MG63 (cell line): ENCODE data around the gene KCNH1. TPM values are rescaled to one million over a fixed set of nuclear protein-coding genes. Genes with fewer than 3 reads are reported as not detected.

ENCODE experiments used
- DNase-seq: peaks from one replicate; pipeline ENCODE4 v3.0.0-alpha.2; 2020
- H3K27me3 ChIP-seq: fragments of 250-450 bp; sonication (Bioruptor Pico); 2 replicates; pipeline ENCODE4 v1.5.1; 2020; ENCODE audit warnings: mild to moderate bottlenecking, moderate library complexity
- H3K36me3 ChIP-seq: fragments of 250-450 bp; sonication (Bioruptor Pico); 2 replicates; pipeline ENCODE4 v1.5.1; 2020; ENCODE audit warnings: mild to moderate bottlenecking, moderate library complexity
- H3K4me3 ChIP-seq: fragments of 250-450 bp; sonication (Bioruptor Pico); 2 replicates; pipeline ENCODE4 v1.5.1; 2020; ENCODE audit warnings: mild to moderate bottlenecking, moderate library complexity
- H3K9me3 ChIP-seq: fragments of 250-450 bp; sonication (Bioruptor Pico); 2 replicates; pipeline ENCODE4 v1.5.1; 2020; ENCODE audit warnings: mild to moderate bottlenecking, moderate library complexity
- total RNA-seq: library from RNA; depleted of rRNA; stranded (reverse); fragments of >200 nt; shearing (Covaris generic); gene quantifications from 2 replicates; pipeline ENCODE4 v1.2.3, GENCODE V29; 2014; ENCODE audit warnings: low replicate concordance

KCNH1 gene
- total RNA-seq, 1 experiment from 2014 or later = not detected

DNA sequence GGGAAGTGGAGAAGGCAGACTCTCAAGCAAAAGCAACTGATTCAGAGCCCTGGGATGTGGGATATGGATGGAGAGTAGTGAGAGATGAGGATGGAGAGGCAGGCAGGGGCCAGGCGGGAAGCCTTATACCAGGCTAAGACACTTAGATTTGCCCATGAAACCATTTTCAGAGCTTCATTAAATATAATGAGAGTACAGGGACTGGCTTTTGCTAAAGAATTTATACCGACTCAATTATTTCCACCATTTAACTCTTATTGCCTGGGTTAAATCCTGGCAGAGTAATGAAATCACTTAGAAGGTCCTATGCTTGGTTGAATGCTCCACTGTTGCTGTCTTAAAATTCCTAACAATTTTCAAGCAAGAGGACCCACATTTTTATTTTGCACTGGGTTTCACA, 311.7 kb downstream of the KCNH1 start:
- H3K36me3 ChIP-seq = no peaks in the 10 kb centered on the region
- no peak for DNase-seq
- H3K4me3 ChIP-seq = no peak overlapping the region
- no peaks in the 10 kb centered on the region for H3K9me3 ChIP-seq
- H3K27me3 ChIP-seq = no peaks in the 10 kb centered on the region

DNA sequence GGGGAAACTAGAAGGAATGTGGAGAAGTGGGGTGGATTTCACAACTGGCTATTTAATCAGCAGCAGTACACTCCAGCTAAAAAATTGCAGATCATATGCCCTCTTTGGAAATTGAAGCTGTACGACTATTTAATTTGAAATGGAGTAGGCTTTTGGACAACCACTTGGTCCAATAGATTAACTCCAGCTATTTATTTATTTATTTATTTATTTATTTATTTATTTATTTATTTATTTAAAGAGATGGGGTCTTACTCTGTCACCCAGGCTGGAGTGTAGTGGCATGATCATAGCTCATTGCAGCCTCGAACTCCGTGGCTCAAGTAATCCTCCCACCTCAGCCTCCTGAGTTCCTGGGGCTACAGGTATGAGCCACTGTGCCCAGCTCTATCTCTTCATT, 312.3 kb downstream of the KCNH1 start:
- Histone ChIP-seq H3K36me3 (no peaks in the 10 kb centered on the region), H3K4me3 (no peak overlapping the region), H3K9me3 (no peaks in the 10 kb centered on the region), H3K27me3 (no peaks in the 10 kb centered on the region)
- DNase-seq = no peak

DNA sequence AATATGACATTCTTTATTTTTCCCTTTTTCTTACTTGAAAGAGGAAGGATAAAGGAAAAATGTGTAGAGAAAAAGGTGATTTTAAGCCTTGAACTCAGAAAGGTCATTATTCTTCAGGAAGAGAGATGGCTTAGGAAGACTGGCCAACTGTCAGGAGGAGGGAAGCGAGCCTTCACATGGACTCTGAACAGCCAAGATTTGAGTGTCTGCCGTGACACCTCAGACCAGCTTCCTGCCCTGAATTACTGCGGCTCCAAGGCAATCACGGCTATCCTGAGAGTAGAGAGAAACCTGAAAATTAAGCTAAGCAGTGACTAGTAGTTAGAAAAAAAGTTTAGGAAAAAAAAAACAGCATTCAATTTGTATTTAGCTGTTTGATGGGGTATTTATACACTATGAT, 314.7 kb downstream of the KCNH1 start:
- no peaks in the 10 kb centered on the region for H3K9me3 ChIP-seq
- no peak overlapping the region for H3K4me3 ChIP-seq
- DNase-seq = no peak
- H3K36me3 ChIP-seq = no peaks in the 10 kb centered on the region
- H3K27me3 ChIP-seq = no peaks in the 10 kb centered on the region

DNA sequence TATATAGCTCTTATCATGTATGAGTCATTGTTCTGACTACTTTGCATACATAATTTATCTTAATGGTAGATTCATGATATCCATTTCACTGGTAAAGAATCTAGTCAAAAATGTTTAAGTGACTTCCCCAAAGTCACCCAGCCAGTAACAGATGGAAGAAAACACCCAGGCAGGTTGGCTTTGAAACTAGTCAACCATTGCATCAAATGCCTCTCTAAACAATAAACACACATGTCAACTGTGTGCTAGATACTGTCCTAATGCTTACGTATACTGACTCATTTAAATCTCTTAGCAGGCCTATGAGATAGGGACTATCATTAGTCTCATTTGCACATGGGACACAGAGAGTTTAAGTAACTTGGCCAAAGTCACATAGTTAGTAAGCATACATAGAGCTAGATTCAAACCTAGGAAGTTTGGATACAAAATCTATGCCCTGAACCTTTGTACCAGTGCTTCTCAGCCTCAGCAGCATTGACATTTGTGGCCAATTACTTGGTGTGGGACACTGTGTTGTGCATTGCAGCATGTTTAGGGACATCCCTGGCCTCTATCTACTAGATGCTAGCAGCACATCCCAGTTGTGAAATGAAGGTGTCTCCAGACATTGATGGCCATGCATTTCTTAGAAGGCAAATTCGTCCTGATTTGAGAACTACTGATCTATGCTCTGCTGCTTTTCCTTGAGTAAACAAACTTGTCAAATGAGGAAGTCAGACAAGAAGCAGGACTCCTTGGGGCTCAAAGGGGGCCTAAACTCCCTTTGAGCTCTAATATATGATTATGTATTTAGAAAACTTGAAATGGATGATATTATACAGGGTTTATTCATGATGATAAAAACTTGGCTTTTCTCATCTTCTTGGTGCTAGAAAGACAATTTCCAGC, 316.3 kb downstream of the KCNH1 start:
- H3K36me3 ChIP-seq = no peaks in the 10 kb centered on the region
- H3K9me3 ChIP-seq = no peaks in the 10 kb centered on the region
- no peak for DNase-seq
- H3K4me3 ChIP-seq = no peak overlapping the region
- H3K27me3 ChIP-seq = no peaks in the 10 kb centered on the region

DNA sequence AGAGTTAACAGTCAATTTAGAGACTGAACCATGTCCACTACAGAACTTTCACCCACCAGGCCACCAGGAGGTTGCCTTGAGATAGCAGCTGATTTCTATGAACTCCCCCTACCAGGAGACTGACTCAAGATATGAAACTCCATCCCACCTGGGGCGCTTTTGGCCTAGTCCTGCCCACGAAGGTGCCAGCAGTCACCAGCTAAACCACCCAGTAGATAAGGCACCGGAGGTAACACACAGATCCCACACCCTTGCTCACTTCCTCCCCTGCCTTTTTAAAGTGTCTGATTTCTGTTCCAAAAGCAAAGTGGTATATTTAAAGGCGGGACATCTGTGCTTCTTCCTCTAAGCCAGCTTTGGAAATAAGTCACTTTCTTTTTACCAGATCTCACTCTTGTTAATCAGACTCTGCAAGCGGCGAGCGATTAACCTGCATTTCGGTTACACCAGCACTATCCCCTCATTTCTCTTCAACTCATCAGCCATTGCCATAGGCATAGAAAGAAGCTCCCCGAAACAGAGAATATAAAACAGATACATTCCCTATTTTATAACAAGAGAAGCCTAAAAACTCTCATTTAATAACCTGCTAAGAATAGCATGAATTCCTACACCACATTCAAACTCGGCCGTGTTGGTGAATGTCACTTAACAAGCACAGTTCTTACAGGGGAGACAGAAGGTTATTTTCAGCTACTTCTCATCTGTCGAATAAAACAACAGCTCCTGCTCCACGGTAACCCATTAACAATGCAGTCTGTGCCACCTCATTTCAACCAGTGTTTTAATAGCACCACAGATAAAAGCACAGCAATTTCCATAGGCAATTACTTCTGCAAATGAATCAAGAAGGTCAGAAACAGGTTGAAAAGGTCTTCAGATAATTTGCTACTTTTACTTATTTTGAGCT, 318.1 kb downstream of the KCNH1 start:
- no peak for DNase-seq
- no peaks in the 10 kb centered on the region for H3K27me3 ChIP-seq
- H3K4me3 ChIP-seq = no peak overlapping the region
- no peaks in the 10 kb centered on the region for H3K9me3 ChIP-seq
- H3K36me3 ChIP-seq = no peaks in the 10 kb centered on the region

DNA sequence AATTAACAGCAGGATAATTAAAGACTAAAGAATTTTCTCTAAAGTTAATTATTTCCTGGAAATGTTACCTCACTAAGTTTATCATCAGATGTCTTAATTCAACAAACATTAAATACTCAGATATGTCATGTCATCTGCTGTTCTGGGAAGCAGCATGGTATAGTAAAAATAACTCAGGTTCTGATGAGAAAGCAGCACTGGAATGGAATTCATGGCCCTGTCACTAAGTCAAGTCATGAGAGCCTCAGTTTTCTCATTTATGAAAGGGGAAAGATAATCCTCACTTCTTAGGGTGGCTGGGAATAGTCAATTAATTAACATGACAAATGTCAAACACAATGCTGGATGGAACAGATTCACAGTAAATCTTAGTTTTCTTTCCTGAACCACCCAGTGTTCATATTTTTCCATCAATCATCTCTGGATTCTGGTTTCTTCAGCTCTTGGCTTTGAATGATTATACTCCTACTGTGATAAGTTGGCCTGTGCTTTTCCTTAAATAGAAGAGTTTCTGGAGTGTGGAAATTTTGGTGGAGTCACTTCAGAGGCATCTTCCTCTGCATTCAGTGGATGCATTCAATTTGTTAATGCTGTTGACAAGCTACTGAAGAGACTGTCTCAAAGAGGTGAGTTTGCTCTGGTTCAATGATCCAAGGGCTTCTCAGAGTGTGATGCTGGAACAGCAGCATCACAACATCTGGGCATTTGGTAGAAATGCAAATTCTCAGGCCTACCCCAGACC, 319.4 kb downstream of the KCNH1 start:
- no peak overlapping the region for H3K4me3 ChIP-seq
- DNase-seq = no peak
- H3K36me3 ChIP-seq = no peaks in the 10 kb centered on the region
- no peaks in the 10 kb centered on the region for H3K9me3 ChIP-seq
- no peaks in the 10 kb centered on the region for H3K27me3 ChIP-seq

DNA sequence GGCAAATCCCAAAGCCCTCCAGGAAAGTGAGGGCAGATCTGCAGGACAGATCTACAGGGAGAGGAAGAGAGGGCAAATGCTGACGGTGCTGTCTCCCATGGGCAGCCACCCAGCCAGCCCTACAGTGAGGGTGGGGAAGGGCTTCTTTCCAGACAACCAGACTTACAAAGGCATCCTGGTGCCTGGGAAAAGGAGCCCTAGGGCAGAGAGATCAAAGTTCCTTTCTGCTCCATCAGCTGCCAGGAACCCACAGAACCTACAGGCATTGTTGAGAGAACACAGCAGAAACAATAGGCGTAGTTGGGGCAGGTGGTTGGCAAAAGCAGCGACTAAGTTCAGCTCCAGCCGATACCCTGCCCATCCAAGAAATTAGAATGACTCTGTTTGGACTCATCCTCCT, 332.4 kb downstream of the KCNH1 start:
- no peaks in the 10 kb centered on the region for H3K36me3 ChIP-seq
- DNase-seq = no peak
- H3K9me3 ChIP-seq = no peaks in the 10 kb centered on the region
- no peak overlapping the region for H3K4me3 ChIP-seq
- H3K27me3 ChIP-seq = peaks cover 4% of the 10 kb centered on the region; the same call in 1 of the 2 replicates

DNA sequence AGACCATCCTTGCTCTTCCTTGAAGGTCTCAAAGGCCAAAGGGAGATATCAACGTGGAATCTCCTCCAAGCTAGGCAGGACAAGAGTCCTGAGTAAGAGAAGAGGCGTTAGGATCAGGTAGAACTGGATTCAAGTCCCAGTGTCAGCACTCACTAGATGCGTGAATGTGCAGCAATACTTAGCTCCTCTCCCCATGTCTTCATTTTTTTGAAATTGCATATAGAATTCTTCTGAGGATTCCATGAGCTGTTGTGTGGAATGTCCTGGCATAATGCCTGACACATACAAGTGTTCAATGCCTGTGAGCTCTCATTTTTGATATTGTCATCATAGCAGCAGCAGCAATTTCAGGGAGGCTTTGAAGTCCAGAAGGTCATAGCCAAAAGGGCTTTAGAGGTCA, 333.2 kb downstream of the KCNH1 start:
- DNase-seq = no peak
- Histone ChIP-seq H3K27me3 (no peaks in the 10 kb centered on the region; the same call in 1 of the 2 replicates), H3K9me3 (no peaks in the 10 kb centered on the region), H3K36me3 (no peaks in the 10 kb centered on the region), H3K4me3 (no peak overlapping the region)

DNA sequence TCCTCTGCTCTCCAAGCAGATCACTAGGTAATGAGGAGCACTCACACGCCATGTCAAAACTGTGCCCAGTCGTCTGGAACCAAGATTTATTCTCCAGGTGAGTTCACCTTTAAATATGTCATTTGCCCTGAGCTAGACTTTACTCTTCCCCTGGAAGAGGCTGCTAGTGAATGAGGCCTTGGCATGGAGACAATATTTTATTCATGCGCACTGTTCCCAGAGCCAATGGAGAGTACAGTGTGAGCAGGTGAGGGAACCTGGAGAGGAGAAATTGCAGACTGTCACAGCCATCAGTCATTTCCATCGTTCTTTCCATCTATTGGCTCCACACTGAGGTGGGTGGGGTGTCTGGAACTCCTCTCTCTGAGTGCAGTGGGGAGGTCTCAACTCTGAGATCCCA, 333.6 kb downstream of the KCNH1 start:
- no peaks in the 10 kb centered on the region for H3K9me3 ChIP-seq

DNA sequence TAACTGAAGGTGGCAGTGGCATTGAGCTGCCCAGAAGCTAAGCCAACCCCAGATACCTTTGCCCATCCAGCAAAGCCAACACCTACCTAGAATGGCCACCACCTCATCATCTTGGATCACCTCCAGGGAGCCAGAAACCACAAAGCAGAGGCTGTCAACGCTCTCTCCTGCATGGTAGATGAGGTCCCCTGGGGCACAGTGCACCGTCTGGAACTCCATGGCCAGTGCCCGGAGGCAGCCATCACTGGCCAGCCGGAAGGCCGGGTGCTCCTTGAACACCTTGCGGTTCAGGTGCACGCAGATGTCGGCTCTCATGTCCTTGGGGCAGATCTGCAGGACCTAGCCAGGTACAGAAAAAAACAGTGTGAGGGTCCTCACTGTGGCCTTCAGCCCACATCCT, 336.5 kb downstream of the KCNH1 start:
- DNase-seq = no peak

More for the DNA sequence above, 333.6 kb downstream of the KCNH1 start:
- Histone ChIP-seq H3K4me3 (no peak overlapping the region), H3K36me3 (no peaks in the 10 kb centered on the region), H3K27me3 (no peaks in the 10 kb centered on the region)
- DNase-seq = no peak

DNA sequence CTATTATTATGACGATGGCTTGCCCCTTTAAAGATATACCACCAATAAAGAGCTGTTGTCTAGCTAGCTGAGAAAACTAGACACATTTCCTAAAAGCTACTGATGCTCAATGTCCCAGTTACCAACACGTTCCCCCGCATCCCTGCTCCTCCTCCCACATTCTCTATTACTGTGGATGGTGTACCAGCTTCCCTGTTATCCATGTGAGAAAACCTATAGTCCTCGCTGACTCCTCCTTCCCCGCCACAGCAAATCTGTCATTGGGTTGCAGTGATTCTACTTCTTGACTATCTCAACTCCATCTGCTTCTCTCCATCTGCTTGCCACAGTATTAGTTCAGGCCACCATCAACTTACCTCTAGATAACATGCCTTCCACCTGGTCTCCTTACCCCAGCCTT, 337.5 kb downstream of the KCNH1 start:
- H3K9me3 ChIP-seq = no peaks in the 10 kb centered on the region
- H3K36me3 ChIP-seq = no peaks in the 10 kb centered on the region
- no peak overlapping the region for H3K4me3 ChIP-seq
- no peaks in the 10 kb centered on the region for H3K27me3 ChIP-seq
- DNase-seq = no peak

More for the DNA sequence above, 336.5 kb downstream of the KCNH1 start:
- no peaks in the 10 kb centered on the region for H3K9me3 ChIP-seq
- no peak overlapping the region for H3K4me3 ChIP-seq
- no peaks in the 10 kb centered on the region for H3K27me3 ChIP-seq
- no peaks in the 10 kb centered on the region for H3K36me3 ChIP-seq

DNA sequence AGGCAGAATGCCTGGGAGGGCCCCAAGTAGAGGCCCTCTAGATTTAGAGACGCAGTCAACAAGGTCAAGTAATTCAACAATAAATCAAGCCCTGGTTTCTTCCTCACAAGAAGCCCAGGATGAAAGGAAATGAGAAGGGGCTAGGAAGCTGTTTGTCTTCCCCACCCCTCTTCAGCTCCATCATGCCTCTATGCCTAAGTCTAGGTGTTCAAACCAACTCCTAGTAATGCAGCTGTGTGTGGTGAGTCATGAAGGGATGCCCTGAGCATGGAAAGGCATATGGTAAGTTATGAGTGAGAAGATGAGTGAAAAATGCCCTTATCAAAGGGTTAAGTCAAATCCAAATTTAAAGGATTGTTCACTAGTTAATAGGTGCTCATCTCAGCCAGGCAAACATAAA, 339.5 kb downstream of the KCNH1 start:
- Histone ChIP-seq H3K4me3 (no peak overlapping the region), H3K36me3 (no peaks in the 10 kb centered on the region), H3K9me3 (no peaks in the 10 kb centered on the region), H3K27me3 (no peaks in the 10 kb centered on the region)
- DNase-seq = no peak

DNA sequence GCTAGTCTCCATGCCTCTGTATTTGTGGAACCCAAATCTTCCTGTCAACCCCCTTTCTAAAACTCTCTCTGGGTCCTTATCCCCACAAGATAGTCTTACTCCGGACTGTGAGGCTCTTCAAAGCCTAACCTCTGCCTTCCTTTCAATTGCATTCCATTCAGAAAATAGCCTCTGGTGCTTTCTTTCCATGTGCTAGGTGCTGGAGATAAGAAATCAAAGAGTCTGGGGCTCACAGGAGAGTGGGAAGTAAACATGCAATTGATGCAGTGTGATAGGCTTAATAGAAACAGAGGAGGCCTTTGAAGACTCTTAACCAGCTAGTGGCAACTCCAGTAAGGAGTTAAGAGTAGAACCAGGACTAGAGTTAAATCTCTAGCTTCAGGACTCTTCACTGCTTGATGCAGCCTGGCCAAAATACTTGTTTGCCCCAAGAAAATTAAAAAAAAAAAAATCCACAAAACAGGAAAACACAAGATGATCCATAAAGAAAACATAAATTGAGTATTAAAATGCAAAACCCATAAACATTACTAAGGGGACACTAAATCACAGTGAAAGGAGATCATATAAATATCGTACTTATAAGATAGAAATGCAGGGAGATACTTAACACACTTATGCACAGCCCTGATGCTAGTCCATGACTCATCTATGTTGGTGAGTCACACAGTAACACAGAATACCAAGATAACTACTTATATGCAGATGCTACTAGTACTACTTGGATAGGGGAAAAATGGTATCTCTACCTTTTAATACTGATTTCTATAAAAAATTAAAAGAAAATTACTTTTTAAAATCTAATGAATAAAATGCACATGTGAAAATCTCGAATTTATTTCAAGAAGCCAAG, 341.5 kb downstream of the KCNH1 start:
- DNase-seq = peak; percentile 15
- peaks cover 4% of the 10 kb centered on the region; the same call in 1 of the 2 replicates for H3K27me3 ChIP-seq
- H3K9me3 ChIP-seq = no peaks in the 10 kb centered on the region
- H3K4me3 ChIP-seq = no peak overlapping the region
- H3K36me3 ChIP-seq = no peaks in the 10 kb centered on the region

DNA sequence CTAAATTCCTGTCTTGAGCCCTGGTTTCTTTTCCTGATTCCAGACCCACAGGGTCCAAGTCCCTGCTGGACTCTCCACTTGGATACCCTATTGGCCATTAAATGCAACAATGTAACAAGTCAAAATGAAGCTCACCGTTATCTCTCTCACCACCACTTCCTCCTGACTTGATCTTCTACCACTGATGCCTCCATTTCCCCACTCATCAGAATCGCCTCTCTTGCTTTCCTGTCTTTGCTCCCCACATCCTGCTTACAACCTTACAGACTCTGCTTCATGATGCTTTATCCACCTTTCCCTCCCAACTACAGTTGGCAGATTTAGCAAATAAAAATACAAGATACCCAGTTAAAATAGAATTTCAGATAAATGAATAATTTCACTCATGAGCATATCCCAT, 343.8 kb downstream of the KCNH1 start:
- peaks cover 4% of the 10 kb centered on the region; the same call in 1 of the 2 replicates for H3K27me3 ChIP-seq
- H3K36me3 ChIP-seq = no peaks in the 10 kb centered on the region
- no peak overlapping the region for H3K4me3 ChIP-seq
- DNase-seq = no peak
- H3K9me3 ChIP-seq = no peaks in the 10 kb centered on the region

DNA sequence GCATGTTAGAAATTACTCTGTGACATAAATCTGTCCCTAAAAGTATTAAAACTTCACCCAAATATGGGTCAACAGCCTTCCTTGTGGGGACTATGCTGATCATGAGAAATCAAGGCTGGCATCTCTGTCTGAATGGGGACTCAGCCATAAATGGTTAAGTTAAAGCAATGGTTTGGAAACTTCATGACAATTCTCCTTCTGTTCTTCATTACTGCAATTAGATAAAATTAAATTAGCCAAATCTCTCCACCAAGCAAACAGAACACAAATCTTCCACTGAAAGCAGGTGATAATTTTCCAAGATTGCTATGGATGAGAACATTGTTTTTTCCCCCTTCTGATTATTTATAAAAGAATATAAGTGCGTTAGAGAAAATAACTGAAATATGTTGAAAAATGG, 346.1 kb downstream of the KCNH1 start:
- DNase-seq = no peak
- no peaks in the 10 kb centered on the region for H3K36me3 ChIP-seq
- no peak overlapping the region for H3K4me3 ChIP-seq
- H3K9me3 ChIP-seq = no peaks in the 10 kb centered on the region
- H3K27me3 ChIP-seq = peaks cover 4% of the 10 kb centered on the region; the same call in 1 of the 2 replicates

DNA sequence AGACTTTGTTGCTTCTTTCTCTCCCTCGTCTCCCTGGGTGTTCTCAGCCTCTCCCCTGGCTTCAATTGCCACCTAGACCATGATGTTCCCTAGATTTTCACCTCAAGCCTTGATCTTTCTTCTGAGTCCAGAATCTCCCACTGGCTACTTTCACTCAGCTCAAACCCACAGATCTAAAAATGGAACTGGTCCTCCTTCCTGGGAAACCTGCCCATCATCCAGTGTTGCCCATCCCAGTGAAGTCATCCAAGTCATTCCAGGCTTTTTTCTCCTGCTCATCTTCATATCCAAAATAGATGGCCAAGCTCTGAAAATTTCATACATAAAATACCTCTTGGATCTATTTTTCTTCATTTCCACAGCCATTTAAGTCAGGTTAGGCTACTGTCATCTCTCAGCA, 347.4 kb downstream of the KCNH1 start:
- no peaks in the 10 kb centered on the region for H3K9me3 ChIP-seq
- H3K27me3 ChIP-seq = peaks cover 4% of the 10 kb centered on the region; the same call in 1 of the 2 replicates
- no peak for DNase-seq
- H3K36me3 ChIP-seq = no peaks in the 10 kb centered on the region
- no peak overlapping the region for H3K4me3 ChIP-seq
